Stimulated activated CD4-positive, alpha-beta T cell treated with anti-CD3 and anti-CD28 coated beads, Interleukin-15, amount 100 ng/mL, for 48 hours (primary cell): ENCODE measurements around the gene BAD.

Experiments
- DNase-seq, 2 donors: peaks; one replicate each; pipeline ENCODE4 v3.0.0-alpha.2; 2020; ENCODE audit warnings: low read depth in 2 of 2

Gene BAD

DNA sequence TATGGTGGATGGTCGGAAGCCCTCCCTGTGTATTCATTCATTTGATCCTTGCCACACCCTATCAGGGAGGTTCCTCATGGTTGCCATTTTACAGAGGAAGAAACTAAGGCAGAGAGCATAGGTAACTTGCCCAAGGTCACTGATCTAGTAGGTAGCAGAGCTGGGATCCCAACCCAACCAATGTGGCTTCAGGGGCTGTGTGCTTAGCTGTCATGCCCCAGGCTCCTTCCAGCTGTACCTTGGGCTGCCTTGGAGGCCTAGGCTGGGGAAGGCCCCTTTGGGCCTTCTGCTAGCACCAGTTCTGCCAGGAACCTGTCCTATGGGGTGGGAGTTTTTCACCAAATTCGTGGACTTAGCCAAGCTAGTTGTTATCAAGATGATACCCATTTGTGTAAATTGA is 8.6 kb downstream of the BAD start:
- DNase-seq, result no peak

DNA sequence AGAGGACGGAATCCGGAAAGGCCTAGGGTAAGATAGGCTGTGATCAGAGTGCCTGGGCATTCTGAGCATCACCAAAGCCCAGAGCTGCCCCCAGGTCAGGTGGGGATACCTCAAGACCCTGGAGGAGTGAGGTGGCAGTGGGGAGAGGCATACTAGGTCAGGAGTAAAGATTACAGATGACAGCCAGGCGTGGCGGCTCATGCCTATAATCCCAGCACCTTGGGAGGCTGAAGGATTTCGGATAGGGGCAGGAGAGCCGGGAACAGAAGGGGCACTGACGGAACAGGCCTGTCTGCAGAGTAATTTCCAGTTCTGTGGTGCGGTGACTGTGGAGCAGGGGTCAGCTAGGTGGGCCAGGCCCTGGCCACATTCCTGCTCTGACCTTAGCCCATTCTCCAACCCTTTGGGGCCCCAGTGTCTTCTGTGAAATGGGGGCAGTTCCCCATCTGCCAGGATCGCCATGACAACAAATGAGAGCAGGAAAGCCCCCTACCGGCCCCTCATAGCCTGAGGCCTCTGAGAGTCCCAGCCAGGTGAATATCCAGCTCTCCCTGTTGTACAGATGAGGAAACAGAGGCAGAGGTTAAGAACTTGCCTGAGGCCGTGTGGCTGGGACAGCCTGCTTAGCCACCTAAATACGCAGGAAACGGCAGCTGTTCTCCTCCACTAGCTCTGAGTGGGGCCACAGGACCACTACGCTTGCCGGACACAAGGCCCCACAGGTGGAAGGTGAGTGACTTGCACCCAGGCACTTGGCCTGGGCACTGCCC is 9.2 kb downstream of the BAD start:
- DNase-seq, result no peak

DNA sequence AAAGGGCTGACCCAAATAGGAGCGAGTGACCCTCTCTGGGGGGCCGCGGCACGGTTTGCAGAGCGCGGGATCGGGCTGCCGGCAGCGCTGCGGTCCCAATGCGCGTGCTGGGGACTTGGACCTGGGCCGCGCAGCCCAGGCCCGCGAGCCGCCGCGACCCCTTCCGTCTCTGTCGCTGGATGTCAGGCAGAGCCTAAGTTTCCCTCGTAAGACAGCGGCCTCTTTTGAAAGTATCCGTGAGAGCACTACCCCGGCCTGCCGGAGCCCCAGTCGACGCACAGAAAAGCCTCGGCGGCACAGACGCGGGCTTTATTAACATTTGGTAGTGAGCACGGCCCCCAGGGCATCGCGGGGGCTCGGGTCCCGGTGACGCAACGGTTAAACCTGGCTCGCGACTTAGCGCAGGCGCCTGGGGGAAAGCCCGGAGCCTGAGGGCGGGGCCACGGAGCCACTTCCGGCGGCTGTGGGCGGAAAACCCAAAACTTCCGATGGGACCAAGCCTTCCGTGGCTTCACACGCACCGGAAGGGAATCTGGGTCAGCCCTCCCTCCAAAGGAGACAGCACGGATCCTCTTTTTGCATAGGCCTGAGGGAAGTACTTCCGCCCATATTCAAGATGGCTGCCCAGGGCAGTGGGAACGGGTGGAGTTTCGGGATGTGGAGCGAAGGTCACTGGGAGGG is 14.8 kb downstream of the BAD start:
- DNase-seq, result peak; percentile 95

DNA sequence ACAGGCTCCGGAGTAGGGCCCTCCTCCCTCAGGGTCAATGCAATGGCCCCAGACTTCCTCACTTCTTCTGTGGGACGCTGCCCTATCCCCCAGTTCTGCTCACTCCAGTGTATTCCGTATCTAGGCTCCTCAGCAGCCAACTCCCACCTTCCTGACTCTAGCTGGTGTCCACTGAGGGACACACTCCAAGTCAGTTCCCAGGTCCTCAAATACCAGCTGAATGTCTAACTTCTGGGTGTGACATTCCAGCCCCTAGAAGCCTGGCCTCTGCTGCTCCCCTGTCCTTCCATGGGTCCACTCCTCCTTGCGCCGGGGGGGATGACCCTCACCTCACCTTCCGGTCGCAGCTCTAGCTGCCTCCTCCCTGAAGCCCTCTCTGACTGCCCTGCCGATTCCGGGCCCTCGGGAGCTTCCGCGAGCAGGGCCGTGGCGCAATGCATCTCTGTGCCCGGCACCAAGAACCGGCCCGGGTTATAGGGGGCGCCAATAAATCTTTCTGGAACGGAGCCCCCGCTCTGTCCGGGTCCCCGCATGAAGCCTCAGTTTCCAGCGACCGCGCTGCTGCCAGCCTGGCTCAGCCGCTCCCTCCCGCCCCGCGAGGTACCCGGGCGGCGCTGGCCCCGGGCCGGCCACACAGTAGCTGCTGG is 15.4 kb downstream of the BAD start:
- peak in 1 of 2 donors; percentile 44 for DNase-seq

DNA sequence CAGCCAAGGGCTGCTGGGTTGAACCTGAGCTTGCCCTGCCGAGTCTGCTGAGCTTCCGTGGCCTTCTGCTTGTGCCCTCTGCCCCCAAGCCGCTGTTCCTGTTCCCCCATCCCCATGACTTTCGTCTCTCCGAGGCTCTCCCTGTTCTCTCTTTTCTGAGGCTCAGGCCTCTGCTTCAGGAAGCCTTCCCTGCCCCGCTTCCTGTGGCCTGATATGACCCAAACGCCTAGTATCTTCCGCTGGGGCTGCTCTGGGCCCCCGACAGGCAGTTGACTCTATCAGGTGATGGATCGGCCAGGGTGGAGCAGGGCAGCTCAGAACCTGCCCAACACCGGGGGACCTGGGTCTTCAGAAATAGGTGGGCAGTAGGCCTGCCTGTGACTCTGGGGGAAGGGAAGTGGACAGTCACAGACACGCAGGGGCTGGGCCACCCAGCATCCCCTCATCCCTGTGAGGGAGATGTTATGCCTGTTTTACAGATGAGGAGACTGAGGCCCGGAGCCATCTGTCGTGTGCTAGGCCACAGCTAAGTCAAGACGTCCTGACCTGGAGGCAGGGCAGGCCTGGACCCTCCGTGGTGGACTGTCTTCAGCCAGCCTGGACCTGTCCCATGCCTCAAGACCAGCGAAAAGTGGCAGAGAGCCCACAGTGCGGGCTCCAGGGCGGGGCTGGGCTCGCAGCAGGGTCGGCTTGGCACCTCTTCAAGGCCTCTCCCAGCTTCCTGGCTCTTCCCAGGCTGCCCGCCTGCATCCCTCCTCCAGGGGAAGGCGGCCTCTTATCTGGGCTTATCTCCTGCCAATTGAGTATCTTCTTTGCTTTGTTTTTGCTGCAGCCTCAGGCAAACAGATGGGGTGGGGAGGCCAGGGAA is 16.2 kb downstream of the BAD start:
- DNase-seq, result no peak

DNA sequence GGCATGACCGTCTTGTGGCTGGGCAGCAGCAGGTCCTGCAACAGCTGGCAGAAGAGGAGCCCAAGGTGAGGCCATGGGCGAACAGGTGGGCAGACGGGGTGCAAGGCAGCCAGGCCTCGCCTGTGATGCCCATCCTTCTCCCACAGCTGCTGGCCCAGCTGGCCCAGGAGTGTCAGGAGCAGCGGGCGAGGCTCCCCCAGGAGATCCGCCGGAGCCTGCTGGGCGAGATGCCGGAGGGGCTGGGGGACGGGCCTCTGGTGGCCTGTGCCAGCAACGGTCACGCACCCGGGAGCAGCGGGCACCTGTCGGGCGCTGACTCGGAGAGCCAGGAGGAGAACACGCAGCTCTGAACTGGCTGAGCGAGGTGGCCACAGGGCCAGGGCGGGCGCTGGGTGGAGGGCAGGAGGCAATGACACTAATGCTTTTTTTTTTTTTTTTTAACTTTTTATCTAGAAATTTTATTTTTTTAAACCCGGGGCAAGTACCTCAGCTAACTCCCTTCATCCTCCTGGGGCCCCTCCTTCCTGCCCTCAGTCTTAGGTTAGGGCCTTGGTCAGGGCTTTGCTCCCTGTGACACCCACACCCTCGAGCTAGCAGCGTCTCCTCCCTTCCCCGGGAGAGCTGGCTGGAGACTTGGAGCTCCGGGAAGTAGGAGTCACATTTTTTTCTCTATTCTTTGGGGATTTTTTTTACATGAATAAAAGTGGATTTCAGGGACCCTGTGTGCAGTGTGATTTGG is 17.1 kb downstream of the BAD start:
- DNase-seq, result no peak

DNA sequence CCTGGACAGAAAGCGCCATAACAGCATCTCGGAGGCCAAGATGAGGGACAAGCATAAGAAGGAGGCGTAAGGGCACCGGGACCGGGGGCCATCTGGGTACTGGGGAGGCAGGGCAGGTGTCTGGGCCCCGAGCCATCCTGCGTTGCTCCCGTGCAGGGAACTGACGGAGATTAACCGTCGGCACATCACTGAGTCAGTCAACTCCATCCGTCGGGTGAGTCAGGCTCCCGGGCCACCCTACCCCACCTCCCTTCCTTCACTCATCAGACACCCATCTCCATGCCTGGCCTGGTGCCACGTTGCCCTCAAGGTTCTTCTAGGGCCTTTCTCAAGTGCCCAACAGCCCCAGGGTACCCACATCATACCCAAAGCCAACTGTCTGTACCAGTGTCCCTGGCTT is 18.1 kb downstream of the BAD start:
- DNase-seq, result no peak

DNA sequence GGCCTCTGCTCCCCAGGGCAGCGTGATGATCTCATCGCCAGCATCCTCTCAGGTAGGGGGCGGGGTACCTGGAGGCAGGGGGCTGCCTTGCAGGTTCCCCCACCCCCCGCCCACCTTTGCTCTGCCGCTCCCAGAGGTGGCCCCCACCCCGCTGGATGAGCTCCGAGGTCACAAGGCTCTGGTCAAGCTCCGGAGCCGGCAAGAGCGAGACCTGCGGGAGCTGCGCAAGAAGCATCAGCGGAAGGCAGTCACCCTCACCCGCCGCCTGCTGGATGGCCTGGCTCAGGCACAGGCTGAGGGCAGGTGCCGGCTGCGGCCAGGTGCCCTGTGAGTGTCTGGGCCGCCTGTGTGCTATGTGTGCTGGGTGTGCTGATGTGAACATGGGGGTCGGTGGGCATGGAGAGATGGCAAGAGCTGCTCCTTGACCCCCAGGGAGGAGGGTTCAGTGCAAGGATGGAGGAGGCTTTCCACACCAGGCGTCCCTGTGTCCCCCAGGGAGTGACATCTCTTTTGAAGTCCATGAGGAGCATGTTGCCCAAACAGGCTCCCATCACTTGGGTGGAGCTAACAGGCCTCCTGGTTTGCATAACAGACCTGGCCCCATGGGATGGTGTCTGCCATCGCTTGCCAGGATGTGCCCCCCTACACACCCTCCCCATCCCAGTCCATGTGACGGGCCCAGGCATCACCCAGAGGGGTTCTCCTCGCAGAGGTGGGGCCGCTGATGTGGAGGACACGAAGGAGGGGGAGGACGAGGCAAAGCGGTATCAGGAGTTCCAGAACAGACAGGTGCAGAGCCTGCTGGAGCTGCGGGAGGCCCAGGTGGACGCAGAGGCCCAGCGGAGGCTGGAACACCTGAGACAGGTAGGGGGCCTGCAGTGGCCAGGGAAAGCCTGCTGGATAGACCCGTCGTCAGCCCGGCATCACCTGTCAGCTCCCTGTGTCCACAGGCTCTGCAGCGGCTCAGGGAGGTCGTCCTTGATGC is 19.0 kb downstream of the BAD start:
- DNase-seq, result no peak

DNA sequence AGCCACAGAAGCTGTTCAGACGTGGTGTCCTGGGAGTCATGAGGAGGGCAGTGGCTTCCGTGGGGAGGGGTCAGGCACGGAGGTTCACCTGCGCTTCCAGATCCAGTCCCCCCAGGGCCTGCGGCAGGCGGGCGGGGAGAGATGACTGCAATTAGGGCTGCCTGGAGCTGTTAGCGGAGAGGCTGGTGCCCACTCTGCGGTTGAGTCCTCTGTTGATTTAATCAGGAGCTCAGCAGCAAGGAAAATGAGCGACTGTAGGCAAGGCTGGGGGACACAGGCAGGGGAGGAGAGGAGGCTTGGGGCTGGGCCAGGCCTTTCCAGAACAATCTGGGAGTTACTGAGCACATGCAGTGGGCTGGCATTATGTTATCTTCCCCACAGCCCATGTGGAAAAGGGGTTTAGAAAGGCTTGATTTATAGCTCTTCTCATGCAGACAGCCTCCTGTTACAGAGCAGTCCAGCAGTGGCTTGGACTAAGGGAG is 20.1 kb downstream of the BAD start:
- DNase-seq, result no peak

DNA sequence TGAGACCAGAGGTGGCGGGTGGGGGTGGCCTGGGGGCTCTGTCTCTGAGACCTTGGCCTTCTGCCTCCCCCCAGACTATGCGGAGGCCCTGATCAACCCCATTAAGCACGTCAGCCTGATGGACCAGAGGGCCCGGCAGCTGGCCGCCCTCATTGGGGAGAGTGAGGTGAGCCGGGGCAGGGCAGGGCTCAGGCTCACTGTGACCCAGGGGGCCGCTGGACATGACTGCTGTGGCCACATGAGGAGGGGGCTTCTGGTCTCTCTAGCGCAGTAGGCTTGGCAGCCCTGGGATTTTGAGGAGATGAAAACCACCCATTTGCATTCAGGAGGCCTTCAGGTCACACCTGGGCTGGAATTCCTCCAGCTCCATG is 20.5 kb downstream of the BAD start:
- no peak for DNase-seq

DNA sequence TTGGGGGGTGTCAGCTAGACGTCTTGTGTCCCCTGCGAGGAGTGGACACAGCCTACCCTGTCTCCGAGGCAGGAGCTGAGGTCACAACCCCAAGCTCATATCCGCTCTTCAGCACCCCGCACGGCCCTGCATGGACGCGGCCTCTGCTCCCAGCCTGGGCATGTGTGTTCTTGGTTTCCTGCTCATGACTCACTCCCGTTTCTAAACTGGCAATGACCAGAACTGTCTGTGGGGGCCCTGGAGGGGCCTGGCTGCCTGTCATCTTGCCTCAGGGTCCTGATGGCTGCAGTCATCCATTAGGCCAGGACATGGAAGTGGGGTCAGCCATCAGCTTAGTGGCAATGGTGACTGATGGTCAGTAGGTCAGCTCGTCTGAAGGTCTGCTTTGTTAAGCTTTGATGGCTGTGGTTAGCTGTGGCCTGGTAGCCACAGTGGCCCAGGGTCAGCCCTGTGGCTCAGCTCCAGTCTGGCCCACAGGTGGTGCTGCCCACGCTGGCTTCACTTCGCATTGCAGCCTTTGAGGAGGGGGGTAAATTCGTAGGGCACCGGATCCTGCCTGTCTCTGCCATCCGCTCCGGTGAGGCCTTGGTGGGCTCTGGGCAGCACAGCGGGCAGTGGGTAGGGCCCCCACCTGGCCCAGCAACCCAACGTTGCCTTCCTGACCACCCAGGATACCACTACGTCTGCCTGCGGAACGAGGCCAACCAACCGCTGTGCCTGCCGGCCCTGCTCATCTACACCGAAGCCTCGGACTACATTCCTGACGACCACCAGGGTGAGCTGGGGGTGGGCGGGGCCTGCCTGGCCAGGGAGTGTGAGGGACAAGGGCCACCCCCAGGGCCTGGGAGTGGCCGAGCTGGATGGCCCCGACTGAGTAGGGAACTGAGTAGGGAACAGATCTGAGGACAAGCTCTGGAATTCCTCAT is 21.2 kb downstream of the BAD start:
- no peak for DNase-seq

DNA sequence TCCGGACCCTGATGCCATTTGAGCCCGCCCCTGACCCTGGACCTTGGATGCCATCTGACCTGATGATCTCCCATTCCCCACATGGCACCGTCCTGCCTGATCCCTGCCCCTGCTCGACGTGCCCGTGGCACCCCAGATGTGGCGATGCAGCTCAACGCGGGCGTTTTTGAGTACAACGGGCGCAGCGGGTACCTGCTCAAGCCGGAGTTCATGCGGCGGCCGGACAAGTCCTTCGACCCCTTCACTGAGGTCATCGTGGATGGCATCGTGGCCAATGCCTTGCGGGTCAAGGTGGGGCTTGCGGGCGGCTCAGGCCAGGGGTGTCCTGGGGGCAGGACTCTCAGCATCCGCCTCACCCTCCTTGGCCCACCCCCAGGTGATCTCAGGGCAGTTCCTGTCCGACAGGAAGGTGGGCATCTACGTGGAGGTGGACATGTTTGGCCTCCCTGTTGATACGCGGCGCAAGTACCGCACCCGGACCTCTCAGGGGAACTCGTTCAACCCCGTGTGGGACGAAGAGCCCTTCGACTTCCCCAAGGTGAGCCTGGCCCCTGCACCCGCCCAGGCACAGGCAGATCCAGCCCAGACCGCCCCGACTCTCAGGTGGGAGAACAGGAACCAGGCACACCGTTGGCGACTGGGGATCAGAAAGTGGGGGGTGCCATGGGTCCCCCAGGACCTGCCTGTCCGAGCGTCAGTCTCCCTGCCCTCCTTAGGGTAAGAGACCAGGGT is 22.0 kb downstream of the BAD start:
- no peak for DNase-seq

DNA sequence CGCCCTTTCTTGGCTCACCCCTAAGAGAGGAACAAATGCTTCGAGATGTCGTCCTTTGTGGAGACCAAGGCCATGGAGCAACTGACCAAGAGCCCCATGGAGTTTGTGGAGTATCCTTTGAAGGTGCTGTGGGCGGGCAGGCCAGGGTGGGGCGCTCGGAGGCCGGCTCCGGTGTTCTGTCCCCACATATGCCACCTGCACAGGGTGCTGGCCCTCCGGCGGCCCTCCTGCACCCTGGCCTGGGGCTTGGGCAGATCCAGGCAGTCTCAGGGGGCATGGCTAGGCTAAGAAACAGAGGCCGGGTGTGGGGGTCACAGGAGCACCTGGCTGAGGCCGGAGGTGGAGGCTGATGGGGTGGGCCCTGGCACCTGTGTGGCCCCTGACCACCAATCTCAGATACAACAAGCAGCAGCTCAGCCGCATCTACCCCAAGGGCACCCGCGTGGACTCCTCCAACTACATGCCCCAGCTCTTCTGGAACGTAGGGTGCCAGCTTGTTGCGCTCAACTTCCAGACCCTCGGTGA is 22.8 kb downstream of the BAD start:
- no peak for DNase-seq

DNA sequence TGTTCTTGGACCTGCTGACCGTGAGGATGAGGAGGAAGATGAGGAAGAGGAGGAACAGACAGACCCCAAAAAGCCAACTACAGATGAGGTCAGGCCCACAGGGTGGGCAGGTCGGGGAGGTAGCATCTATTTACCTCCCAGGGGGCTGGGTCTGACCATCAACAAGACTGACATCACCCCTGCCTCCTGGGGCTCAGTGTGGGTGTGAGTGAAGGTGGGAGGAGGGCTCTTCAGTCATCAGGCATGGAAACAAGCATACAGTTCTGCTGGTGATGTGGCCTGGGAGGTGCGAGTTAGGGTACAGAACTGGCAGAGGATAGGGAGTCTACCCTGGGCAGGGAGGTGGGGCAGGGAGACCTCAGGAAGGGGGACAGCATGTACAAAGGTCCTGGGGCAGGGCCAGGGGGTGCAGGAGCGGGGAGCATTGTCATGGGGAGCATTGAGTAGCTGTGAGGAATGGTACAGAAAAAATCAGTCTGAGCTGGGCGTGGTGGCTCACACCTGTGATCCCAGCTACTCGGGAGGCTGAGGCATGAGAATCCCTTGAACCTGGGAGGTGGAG is 24.2 kb downstream of the BAD start:
- no peak for DNase-seq

DNA sequence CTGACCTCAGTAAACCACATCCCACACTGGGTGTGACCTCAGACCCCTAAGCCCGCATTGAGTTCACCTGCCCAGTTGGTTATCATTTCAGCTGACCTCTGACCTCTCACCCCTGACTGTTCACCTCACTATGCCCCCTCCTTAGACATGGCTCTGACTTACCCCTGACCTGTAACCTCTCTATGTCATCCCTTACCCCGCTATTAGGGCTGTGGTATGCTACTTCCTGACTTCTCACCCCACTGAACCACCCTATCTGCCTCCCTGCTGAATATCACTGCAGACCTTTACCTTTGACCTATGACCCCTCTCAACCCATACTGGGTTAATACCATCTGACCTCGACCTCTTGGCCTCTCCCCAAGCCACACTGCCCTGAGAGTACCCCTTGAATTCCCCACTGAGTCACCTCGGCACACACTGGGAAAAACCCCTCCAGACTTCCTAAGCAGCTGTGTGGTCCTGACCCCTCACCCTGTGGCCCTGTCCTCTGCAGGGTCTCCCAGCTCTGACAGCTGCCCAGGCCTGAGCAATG is 24.9 kb downstream of the BAD start:
- no peak for DNase-seq

DNA sequence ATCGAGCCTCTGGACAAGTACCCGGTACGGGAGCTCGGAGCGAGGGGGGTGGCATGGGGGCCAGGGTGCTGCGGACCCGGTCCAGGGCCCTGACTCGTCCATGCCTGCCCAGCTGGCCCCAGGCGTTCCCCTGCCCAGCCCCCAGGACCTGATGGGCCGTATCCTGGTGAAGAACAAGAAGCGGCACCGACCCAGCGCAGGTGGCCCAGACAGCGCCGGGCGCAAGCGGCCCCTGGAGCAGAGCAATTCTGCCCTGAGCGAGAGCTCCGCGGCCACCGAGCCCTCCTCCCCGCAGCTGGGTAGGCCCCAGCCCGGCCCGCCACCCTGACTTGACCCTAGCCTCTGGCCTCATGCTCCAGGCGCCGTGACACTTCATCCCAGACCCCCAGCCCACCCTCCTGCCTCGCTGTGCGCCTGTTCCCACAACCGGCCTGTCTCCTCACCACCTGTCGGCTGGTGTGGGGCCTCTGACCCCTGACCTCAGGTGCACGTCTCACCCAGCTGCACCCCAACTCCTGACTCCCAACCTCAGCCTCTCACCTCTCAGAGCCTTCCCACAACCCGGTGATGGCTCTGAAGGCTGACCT is 25.4 kb downstream of the BAD start:
- DNase-seq, result no peak

DNA sequence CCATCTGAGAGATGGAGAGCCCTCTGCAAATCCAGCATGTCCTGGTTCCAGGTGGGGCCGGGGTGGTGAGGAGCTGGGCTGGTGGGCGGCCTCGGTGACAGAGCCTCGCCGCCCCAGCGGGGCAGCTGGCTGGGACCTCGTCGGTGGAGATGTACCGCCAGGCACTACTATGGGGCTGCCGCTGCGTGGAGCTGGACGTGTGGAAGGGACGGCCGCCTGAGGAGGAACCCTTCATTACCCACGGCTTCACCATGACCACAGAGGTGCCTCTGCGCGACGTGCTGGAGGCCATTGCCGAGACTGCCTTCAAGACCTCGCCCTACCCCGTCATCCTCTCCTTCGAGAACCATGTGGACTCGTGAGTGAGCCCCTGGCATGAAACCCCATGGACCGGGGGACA is 26.1 kb downstream of the BAD start:
- no peak for DNase-seq
